GM12878 (cell line): ENCODE measurements around the gene ZNF526. TPM values are rescaled to one million over a fixed set of nuclear protein-coding genes. Genes with fewer than 3 reads are reported as not detected.

ENCODE experiments used
- BACH1 ChIP-seq: fragments of 450-650 bp; IDR thresholded peaks from 2 replicates; pipeline ENCODE4 v1.6.1; 2017; ENCODE audit warnings: mild to moderate bottlenecking, borderline replicate concordance
- CEBPB ChIP-seq, 2 experiments: fragments of 150-350 bp in 1 of 2; IDR thresholded peaks; 2 replicates each; pipeline ENCODE4 v1.6.1; 2012 to 2014; ENCODE audit warnings: low read depth in 2 of 2, low read length in 2 of 2, borderline replicate concordance in 1 of 2, inconsistent platforms in 1 of 2
- CHD4 ChIP-seq: fragments of 200-600 bp; sonication (generic); IDR thresholded peaks from 2 replicates; pipeline ENCODE4 v1.6.1; 2016; ENCODE audit warnings: mild to moderate bottlenecking
- HCFC1 ChIP-seq: fragments of 150-350 bp; IDR thresholded peaks from 2 replicates; pipeline ENCODE4 v1.6.1; 2014; ENCODE audit warnings: low read length
- NFYB ChIP-seq: IDR thresholded peaks from 2 replicates; pipeline ENCODE4 v1.6.1; 2011; ENCODE audit warnings: low read depth, mild to moderate bottlenecking, low read length, improper control_type of control experiment, moderate library complexity; ENCODE audit not compliant: insufficient read depth
- SMAD1 ChIP-seq: fragments of 450-650 bp; IDR thresholded peaks from 2 replicates; pipeline ENCODE4 v1.6.1; 2018; ENCODE audit warnings: mild to moderate bottlenecking, low read depth; ENCODE audit not compliant: partially characterized antibody
- SUZ12 ChIP-seq: fragments of 200-600 bp; sonication (generic); IDR thresholded peaks from one replicate; pipeline ENCODE4 v1.6.1; 2018; ENCODE audit warnings: antibody characterized with exemption, mild to moderate bottlenecking; ENCODE audit not compliant: unreplicated experiment
- USF2 ChIP-seq: IDR thresholded peaks from 2 replicates; pipeline ENCODE4 v1.6.1; 2011; ENCODE audit warnings: low read depth, low read length, improper control_type of control experiment, borderline replicate concordance
- ZBTB11 ChIP-seq: fragments of 450-650 bp; formaldehyde crosslinking; IDR thresholded peaks from 2 replicates; pipeline ENCODE4 v1.5.0; 2022; ENCODE audit warnings: mild to moderate bottlenecking, missing genetic modification characterization
- polyA plus RNA-seq, 11 experiments: library from polyadenylated mRNA; depleted of rRNA in 4 of 11; unstranded in 6 of 11; stranded (reverse) in 5 of 11; fragments of >200 nt; fragmentation: Nextera tagmentation in 4 of 11; fragmentation: Illumina TruSeq in 1 of 11; extraction: Ambion mirVana in 4 of 11; extraction: Trizol in 1 of 11; gene quantifications; 1 replicate in 1 of 11; 2 replicates in 10 of 11; pipeline versions ENCODE4 v1.2.1 to v1.2.3, GENCODE V29; 2011 to 2016; ENCODE audit warnings: inconsistent platforms in 2 of 11, missing spikeins in 2 of 11, low read depth in 1 of 11
- total RNA-seq, 4 experiments: library from RNA; depleted of rRNA in 3 of 4; stranded (reverse); fragments of >200 nt in 3 of 4; fragmentation: Illumina TruSeq in 1 of 4; extraction: Trizol in 1 of 4; gene quantifications; 2 replicates each; pipeline versions ENCODE4 v1.2.1 to v1.2.3, GENCODE V29; 2013 to 2021
- TF ChIP-seq, protein P1 (sequence below): fragments of 450-650 bp; formaldehyde crosslinking; IDR thresholded peaks from 2 replicates; pipeline ENCODE4 v1.4.0; 2020; ENCODE audit warnings: mild to moderate bottlenecking, moderate library complexity

Gene ZNF526
- total and polyA plus RNA-seq, 10 of the 15 experiments (the other 5 are each of a cell fraction or from before 2014, with no cell fraction given), result 1.8 to 18.3 (median 5.5) TPM

DNA sequence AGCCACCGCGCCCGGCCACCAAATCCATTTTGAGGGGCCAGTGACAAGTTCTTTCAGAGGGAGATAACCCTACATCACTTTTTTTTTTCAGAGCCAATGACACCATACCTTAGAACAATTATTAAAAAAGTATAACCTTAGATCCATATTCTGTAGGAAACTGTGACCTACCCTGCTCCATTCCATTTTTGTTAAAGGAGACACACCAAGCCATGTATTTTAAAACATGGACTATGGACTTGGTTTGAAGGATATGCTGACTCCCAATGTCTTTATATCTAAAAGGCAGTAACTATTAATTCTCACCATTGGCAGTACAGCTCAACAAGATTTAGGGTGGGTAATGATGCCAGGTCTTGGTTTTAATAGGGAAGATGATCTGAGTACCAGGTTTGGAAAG, 21.2 kb downstream of the ZNF526 start (continued):
- TF ChIP-seq ZBTB11 (CRISPR knock-in tag) (no peak), BACH1 (no peak), SUZ12 (no peak), NFYB (no peak), HCFC1 (no peak), CHD4 (no peak), SMAD1 (no peak), USF2 (no peak), CEBPB (IDR thresholded peaks at IDR 0.05; ENCODE audit: borderline replicate concordance in 1 of 2, low read depth in 2 of 2, low read length in 2 of 2) (no peak)
- TF ChIP-seq, protein P1, sequence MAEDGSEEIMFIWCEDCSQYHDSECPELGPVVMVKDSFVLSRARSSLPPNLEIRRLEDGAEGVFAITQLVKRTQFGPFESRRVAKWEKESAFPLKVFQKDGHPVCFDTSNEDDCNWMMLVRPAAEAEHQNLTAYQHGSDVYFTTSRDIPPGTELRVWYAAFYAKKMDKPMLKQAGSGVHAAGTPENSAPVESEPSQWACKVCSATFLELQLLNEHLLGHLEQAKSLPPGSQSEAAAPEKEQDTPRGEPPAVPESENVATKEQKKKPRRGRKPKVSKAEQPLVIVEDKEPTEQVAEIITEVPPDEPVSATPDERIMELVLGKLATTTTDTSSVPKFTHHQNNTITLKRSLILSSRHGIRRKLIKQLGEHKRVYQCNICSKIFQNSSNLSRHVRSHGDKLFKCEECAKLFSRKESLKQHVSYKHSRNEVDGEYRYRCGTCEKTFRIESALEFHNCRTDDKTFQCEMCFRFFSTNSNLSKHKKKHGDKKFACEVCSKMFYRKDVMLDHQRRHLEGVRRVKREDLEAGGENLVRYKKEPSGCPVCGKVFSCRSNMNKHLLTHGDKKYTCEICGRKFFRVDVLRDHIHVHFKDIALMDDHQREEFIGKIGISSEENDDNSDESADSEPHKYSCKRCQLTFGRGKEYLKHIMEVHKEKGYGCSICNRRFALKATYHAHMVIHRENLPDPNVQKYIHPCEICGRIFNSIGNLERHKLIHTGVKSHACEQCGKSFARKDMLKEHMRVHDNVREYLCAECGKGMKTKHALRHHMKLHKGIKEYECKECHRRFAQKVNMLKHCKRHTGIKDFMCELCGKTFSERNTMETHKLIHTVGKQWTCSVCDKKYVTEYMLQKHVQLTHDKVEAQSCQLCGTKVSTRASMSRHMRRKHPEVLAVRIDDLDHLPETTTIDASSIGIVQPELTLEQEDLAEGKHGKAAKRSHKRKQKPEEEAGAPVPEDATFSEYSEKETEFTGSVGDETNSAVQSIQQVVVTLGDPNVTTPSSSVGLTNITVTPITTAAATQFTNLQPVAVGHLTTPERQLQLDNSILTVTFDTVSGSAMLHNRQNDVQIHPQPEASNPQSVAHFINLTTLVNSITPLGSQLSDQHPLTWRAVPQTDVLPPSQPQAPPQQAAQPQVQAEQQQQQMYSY (CRISPR knock-in tag), result no peak
